ENCODE measurements around the gene PHLDA3. TPM values are rescaled to one million over a fixed set of nuclear protein-coding genes. Genes with fewer than 3 reads are reported as not detected.

The PHLDA3 gene
- total RNA-seq, 3 donors from 2014 or later (not counting 1 experiment from before 2014, with no cell fraction given) = 0.63 to 1.7 (median 1.1) TPM

GRCh38 chr1:201485184-201485774 is 16.3 kb upstream of the PHLDA3 start:
- Mint-ChIP-seq H3K27ac (no peak overlapping the region), H3K4me3 (no peak overlapping the region), H3K4me1 (peaks cover 12 to 20% of the 10 kb centered on the region in 2 donors), H3K9me3 (no peaks in the 10 kb centered on the region), H3K36me3 (no peaks in the 10 kb centered on the region), H3K27me3 (ENCODE audit: low read depth in 2 of 2) (peaks cover 9% of the 10 kb centered on the region in 2 donors)
- no peak overlapping the region for H3K27ac ChIP-seq (ENCODE audit: low read length)
- no peak for ATAC-seq
- DNase-seq = no peak
- TF ChIP-seq, protein P1, sequence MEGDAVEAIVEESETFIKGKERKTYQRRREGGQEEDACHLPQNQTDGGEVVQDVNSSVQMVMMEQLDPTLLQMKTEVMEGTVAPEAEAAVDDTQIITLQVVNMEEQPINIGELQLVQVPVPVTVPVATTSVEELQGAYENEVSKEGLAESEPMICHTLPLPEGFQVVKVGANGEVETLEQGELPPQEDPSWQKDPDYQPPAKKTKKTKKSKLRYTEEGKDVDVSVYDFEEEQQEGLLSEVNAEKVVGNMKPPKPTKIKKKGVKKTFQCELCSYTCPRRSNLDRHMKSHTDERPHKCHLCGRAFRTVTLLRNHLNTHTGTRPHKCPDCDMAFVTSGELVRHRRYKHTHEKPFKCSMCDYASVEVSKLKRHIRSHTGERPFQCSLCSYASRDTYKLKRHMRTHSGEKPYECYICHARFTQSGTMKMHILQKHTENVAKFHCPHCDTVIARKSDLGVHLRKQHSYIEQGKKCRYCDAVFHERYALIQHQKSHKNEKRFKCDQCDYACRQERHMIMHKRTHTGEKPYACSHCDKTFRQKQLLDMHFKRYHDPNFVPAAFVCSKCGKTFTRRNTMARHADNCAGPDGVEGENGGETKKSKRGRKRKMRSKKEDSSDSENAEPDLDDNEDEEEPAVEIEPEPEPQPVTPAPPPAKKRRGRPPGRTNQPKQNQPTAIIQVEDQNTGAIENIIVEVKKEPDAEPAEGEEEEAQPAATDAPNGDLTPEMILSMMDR (IDR thresholded peaks at IDR 0.05) = no peak
- H3K36me3 ChIP-seq (ENCODE audit: control insufficient read depth, insufficient read depth, low read length) = peaks cover 12% of the 10 kb centered on the region
- WGBS (ENCODE audit: insufficient coverage) = 95% methylated on average over 4 of the region's 4 CpGs
- no peak overlapping the region for H3K4me3 ChIP-seq (ENCODE audit: low read length)
- H3K27me3 ChIP-seq (ENCODE audit: control insufficient read depth, insufficient read depth, low read length) = peaks cover 9% of the 10 kb centered on the region
- peaks cover 19% of the 10 kb centered on the region for H3K4me1 ChIP-seq (ENCODE audit: control insufficient read depth, insufficient read depth, low read length)
- no peaks in the 10 kb centered on the region for H3K9me3 ChIP-seq (ENCODE audit: control insufficient read depth, insufficient read depth, low read length)
- intact Hi-C loops (cut with micrococcal nuclease) = no loop called here

- no peak for ATAC-seq
- intact Hi-C loops (cut with micrococcal nuclease) = no loop called here
- H3K4me1 Mint-ChIP-seq = peaks cover 12 to 20% of the 10 kb centered on the region in 2 donors
Measured at GRCh38 chr1:201483373-201483949, 14.5 kb upstream of the PHLDA3 start.

GRCh38 chr1:201482755-201483154 is 13.8 kb upstream of the PHLDA3 start:
- DNase-seq (no peak), ATAC-seq (no peak)
- Mint-ChIP-seq H3K27ac (no peak overlapping the region), H3K4me3 (peak overlapping the region; percentile 35), H3K36me3 (no peaks in the 10 kb centered on the region), H3K9me3 (no peaks in the 10 kb centered on the region), H3K4me1 (peaks cover 12 to 20% of the 10 kb centered on the region in 2 donors), H3K27me3 (ENCODE audit: low read depth in 2 of 2) (peaks cover 9% of the 10 kb centered on the region in 2 donors)
- H3K4me1 ChIP-seq (ENCODE audit: control insufficient read depth, insufficient read depth, low read length) = peaks cover 19% of the 10 kb centered on the region
- no peak overlapping the region for H3K27ac ChIP-seq (ENCODE audit: low read length)
- no peak overlapping the region for H3K4me3 ChIP-seq (ENCODE audit: low read length)
- TF ChIP-seq, protein P1 (IDR thresholded peaks at IDR 0.05) = no peak
- H3K27me3 ChIP-seq (ENCODE audit: control insufficient read depth, insufficient read depth, low read length) = peaks cover 9% of the 10 kb centered on the region
- WGBS (ENCODE audit: insufficient coverage) = 78% methylated on average over 5 of the region's 5 CpGs
- no peaks in the 10 kb centered on the region for H3K9me3 ChIP-seq (ENCODE audit: control insufficient read depth, insufficient read depth, low read length)
- peaks cover 9% of the 10 kb centered on the region for H3K36me3 ChIP-seq (ENCODE audit: control insufficient read depth, insufficient read depth, low read length)
- intact Hi-C loops (cut with micrococcal nuclease) = loop anchor here (1.0 kb wide), 1 partner anchor 31 kb away; no protein-coding TSS in a partner anchor

More at GRCh38 chr1:201483373-201483949, 14.5 kb upstream of the PHLDA3 start:
- Histone ChIP-seq H3K9me3 (ENCODE audit: control insufficient read depth, insufficient read depth, low read length) (no peaks in the 10 kb centered on the region), H3K27ac (ENCODE audit: low read length) (no peak overlapping the region), H3K36me3 (ENCODE audit: control insufficient read depth, insufficient read depth, low read length) (peaks cover 9% of the 10 kb centered on the region), H3K4me1 (ENCODE audit: control insufficient read depth, insufficient read depth, low read length) (peaks cover 19% of the 10 kb centered on the region), H3K4me3 (ENCODE audit: low read length) (no peak overlapping the region), H3K27me3 (ENCODE audit: control insufficient read depth, insufficient read depth, low read length) (peaks cover 9% of the 10 kb centered on the region)
- WGBS (ENCODE audit: insufficient coverage) = 98% methylated on average over 3 of the region's 4 CpGs
- H3K4me3 Mint-ChIP-seq = no peak overlapping the region
- no peaks in the 10 kb centered on the region for H3K36me3 Mint-ChIP-seq
- TF ChIP-seq, protein P1 (IDR thresholded peaks at IDR 0.05) = no peak
- DNase-seq = no peak
- no peaks in the 10 kb centered on the region for H3K9me3 Mint-ChIP-seq
- no peak overlapping the region for H3K27ac Mint-ChIP-seq
- H3K27me3 Mint-ChIP-seq (ENCODE audit: low read depth in 2 of 2) = peaks cover 9% of the 10 kb centered on the region in 2 donors
